ENCODE measurements around the gene CPT1B. TPM values are rescaled to one million over a fixed set of nuclear protein-coding genes. Genes with fewer than 3 reads are reported as not detected.
A peak's percentile ranks its signal among the peaks of the same experiment; 100 is the strongest.

Gene CPT1B
- total RNA-seq, 2 experiments from 2014 or later = 42.9 to 43.7 TPM

GRCh38 chr22:50532824-50533796 is 45.1 kb downstream of the CPT1B start:
- intact Hi-C loops (cut with micrococcal nuclease) = no loop called here
- no peaks in the 10 kb centered on the region for H3K27me3 Mint-ChIP-seq
- H3K9me3 Mint-ChIP-seq = no peaks in the 10 kb centered on the region
- ATAC-seq = no peak
- TF ChIP-seq, protein P1, sequence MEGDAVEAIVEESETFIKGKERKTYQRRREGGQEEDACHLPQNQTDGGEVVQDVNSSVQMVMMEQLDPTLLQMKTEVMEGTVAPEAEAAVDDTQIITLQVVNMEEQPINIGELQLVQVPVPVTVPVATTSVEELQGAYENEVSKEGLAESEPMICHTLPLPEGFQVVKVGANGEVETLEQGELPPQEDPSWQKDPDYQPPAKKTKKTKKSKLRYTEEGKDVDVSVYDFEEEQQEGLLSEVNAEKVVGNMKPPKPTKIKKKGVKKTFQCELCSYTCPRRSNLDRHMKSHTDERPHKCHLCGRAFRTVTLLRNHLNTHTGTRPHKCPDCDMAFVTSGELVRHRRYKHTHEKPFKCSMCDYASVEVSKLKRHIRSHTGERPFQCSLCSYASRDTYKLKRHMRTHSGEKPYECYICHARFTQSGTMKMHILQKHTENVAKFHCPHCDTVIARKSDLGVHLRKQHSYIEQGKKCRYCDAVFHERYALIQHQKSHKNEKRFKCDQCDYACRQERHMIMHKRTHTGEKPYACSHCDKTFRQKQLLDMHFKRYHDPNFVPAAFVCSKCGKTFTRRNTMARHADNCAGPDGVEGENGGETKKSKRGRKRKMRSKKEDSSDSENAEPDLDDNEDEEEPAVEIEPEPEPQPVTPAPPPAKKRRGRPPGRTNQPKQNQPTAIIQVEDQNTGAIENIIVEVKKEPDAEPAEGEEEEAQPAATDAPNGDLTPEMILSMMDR (IDR thresholded peaks at IDR 0.05) = no peak
- DNase-seq = no peak
- H3K4me3 Mint-ChIP-seq = peak overlapping the region; percentile 89
- H3K27ac Mint-ChIP-seq = peak overlapping the region; percentile 87
- H3K4me1 Mint-ChIP-seq (ENCODE audit: low read depth) = peaks cover 29% of the 10 kb centered on the region
- peaks cover 9% of the 10 kb centered on the region for H3K36me3 Mint-ChIP-seq (ENCODE audit: low read depth)
- ChIA-PET CTCF (interaction anchor here (1.4 to 3.3 kb wide), 2 partner anchors 8 to 12 kb away, joined by 6 to 19 read pairs; partner anchors contain the start of genes KLHDC7B and SCO2), POLR2A (interaction anchor here (0.9 to 2.9 kb wide), 6 partner anchors 7 to 88 kb away, joined by 3 to 20 read pairs (median 6); partner anchors contain the start of gene KLHDC7B)

DNA sequence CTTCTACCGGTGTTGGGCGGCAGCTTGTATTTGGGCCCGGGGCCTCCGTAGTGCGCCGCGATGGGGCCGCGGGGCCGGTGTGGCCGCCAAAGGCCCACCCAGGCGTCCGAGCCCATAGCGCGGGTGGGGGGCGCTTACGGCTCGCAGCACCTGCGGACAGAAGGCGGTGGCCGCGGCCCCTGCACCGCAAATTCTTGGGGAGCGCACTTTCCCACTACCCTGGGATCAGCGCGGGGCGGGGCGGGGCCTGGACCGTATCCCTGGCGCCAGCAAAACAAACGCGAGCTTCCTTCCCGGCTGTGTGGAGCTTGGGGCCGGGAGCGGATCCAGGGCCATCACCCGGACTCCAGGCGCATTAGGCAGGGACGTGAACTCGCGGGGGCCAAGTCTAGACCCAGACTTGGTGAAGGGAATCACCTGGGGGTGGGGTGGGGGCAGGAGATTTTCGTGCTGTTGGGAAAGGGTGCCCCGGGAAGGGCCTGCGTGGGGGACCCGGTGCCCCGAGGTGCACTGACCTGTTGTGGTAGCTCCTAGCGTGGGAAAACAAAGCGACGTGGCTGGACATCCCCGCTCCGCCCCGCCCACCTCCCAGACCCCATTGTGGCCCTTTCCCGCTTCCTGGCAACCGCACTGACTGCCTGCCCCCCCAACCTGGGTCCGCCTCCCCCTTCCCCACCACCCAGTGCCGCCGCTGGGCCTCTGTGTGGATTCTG is 46.1 kb downstream of the CPT1B start:
- intact Hi-C loops (cut with micrococcal nuclease) = no loop called here
- ChIA-PET CTCF (interaction anchor here (1.3 to 1.7 kb wide), 3 partner anchors 13 to 89 kb away, joined by 6 to 7 read pairs (median 6); partner anchors contain the start of gene KLHDC7B), POLR2A (interaction anchor here (0.9 to 2.9 kb wide), 11 partner anchors 8 to 90 kb away, joined by 3 to 20 read pairs (median 5); partner anchors contain the start of genes KLHDC7B, LMF2 and NCAPH2)
- H3K27me3 Mint-ChIP-seq = no peaks in the 10 kb centered on the region
- peaks cover 18% of the 10 kb centered on the region for H3K36me3 Mint-ChIP-seq (ENCODE audit: low read depth)
- TF ChIP-seq, protein P1 (IDR thresholded peaks at IDR 0.05) = no peak
- peaks cover 32% of the 10 kb centered on the region for H3K4me1 Mint-ChIP-seq (ENCODE audit: low read depth)
- H3K4me3 Mint-ChIP-seq = peak overlapping the region; percentile 89
- peak overlapping the region; percentile 98 for H3K27ac Mint-ChIP-seq
- ATAC-seq (no peak), DNase-seq (no peak)
- no peaks in the 10 kb centered on the region for H3K9me3 Mint-ChIP-seq

GRCh38 chr22:50531546-50531961 is 46.7 kb downstream of the CPT1B start:
- ATAC-seq = peak; percentile 38
- Mint-ChIP-seq H3K27ac (peak overlapping the region; percentile 98), H3K36me3 (ENCODE audit: low read depth) (peaks cover 20% of the 10 kb centered on the region), H3K4me1 (ENCODE audit: low read depth) (peaks cover 36% of the 10 kb centered on the region), H3K4me3 (peak overlapping the region; percentile 89), H3K9me3 (no peaks in the 10 kb centered on the region), H3K27me3 (no peaks in the 10 kb centered on the region)
- ChIA-PET POLR2A (interaction anchor here (0.9 to 2.9 kb wide), 11 partner anchors 9 to 90 kb away, joined by 3 to 20 read pairs (median 5); partner anchors contain the start of genes KLHDC7B, LMF2 and NCAPH2), CTCF (interaction anchor here (1.3 to 1.7 kb wide), 2 partner anchors 16 to 90 kb away, joined by 6 to 7 read pairs; no protein-coding TSS in a partner anchor)
- TF ChIP-seq, protein P1 (IDR thresholded peaks at IDR 0.05) = no peak
- intact Hi-C loops (cut with micrococcal nuclease) = no loop called here
- DNase-seq = peak; percentile 85

- peaks cover 20% of the 10 kb centered on the region for H3K36me3 Mint-ChIP-seq (ENCODE audit: low read depth)
- H3K9me3 Mint-ChIP-seq = no peaks in the 10 kb centered on the region
- DNase-seq (peak; percentile 93), ATAC-seq (peak; percentile 51)
- CTCF ChIA-PET = interaction anchor here (1.3 to 1.7 kb wide), 2 partner anchors 17 to 90 kb away, joined by 6 to 7 read pairs; no protein-coding TSS in a partner anchor
- peak overlapping the region; percentile 89 for H3K4me3 Mint-ChIP-seq
- TF ChIP-seq, protein P1 (IDR thresholded peaks at IDR 0.05) = no peak
- intact Hi-C loops (cut with micrococcal nuclease) = no loop called here
- peaks cover 36% of the 10 kb centered on the region for H3K4me1 Mint-ChIP-seq (ENCODE audit: low read depth)
- no peaks in the 10 kb centered on the region for H3K27me3 Mint-ChIP-seq
- peak overlapping the region; percentile 98 for H3K27ac Mint-ChIP-seq
- POLR2A ChIA-PET = interaction anchor here (0.6 to 2.9 kb wide), 10 partner anchors 9 to 91 kb away, joined by 3 to 20 read pairs (median 6); partner anchors contain the start of genes KLHDC7B, LMF2 and NCAPH2
These were observed 47.2 kb downstream of the CPT1B start for GRCh38 chr22:50530877-50531545.

All from activated CD8-positive, alpha-beta T cell treated with anti-CD3 and anti-CD28 coated beads for 36 hours (primary cell).